Skin of body (tissue), 2 donors: ENCODE measurements around the gene NEDD4L. TPM values are rescaled to one million over a fixed set of nuclear protein-coding genes. Genes with fewer than 3 reads are reported as not detected.
"Not testable (repeated sequence)": the region's sequence is repeated elsewhere in the genome, so short reads cannot be mapped to it uniquely, and the experiment has no call there.

ENCODE experiments used
- DNase-seq: peaks from one replicate; lab custom pipeline; 2025; lab: John Stamatoyannopoulos, UW
- total RNA-seq: library from RNA; depleted of rRNA; stranded (reverse); fragments of >200 nt; gene quantifications from one replicate; pipeline ENCODE4 v1.2.3, GENCODE V29; 2014

The NEDD4L gene
- total RNA-seq, 1 donor from 2014 or later, result 40.1 TPM

DNA sequence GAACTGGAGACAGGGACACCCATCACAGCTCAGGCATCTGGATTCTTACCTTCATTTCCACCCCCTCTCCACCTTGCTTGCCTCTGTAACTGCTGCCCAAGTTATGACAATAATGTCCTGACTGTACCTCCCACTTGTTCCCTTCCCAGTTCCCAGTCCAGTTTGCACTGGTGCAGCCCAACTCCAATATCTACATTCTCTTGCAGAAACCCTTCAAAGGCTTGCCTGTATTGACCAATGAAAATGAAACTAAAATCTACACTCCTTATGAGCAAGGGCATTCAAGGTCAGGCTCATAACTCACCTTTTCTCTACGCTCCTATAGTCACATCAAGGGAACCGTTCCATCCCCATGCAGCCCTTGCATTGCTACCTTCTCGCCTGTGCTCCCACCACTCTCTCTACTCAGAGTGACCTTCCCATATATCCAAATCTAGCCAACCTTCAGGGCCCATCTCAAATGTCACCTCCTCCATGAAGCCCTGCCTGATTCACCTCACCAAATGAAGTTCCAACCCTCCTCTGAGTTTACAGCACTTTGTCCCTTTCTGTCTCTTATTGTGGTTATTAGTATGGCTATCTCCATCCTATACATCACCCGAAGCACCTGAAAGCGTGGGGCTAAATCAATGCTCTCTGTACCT is 365.9 kb downstream of the NEDD4L start:
- DNase-seq, result no peak

DNA sequence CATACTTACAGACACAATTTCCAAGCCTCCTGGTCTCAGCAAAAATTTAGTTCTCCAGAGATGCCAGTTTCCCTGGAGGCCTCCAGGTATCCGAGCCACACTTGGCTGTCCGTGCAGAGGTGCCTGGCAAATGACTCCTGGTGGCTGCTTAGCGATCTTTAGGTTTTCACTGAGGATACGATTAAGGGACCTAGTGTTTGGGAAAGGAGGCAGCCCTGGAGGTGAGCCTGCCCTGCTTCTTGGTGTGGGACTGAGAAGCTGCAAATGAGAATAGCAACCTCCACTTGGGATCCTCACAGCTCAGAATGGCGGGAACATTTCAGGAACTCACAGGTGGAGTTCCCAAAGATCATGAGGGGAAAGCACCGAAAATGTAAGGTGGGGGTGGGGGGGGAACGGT is 367.3 kb downstream of the NEDD4L start:
- no peak for DNase-seq

- DNase-seq, result no peak
Measured at GRCh38 chr18:58412844-58413666, 369.0 kb downstream of the NEDD4L start.

- no peak for DNase-seq
Measured at GRCh38 chr18:58413667-58414628, 369.9 kb downstream of the NEDD4L start.

- DNase-seq, result no peak
Measured at GRCh38 chr18:58416014-58416703, 372.1 kb downstream of the NEDD4L start.

DNA sequence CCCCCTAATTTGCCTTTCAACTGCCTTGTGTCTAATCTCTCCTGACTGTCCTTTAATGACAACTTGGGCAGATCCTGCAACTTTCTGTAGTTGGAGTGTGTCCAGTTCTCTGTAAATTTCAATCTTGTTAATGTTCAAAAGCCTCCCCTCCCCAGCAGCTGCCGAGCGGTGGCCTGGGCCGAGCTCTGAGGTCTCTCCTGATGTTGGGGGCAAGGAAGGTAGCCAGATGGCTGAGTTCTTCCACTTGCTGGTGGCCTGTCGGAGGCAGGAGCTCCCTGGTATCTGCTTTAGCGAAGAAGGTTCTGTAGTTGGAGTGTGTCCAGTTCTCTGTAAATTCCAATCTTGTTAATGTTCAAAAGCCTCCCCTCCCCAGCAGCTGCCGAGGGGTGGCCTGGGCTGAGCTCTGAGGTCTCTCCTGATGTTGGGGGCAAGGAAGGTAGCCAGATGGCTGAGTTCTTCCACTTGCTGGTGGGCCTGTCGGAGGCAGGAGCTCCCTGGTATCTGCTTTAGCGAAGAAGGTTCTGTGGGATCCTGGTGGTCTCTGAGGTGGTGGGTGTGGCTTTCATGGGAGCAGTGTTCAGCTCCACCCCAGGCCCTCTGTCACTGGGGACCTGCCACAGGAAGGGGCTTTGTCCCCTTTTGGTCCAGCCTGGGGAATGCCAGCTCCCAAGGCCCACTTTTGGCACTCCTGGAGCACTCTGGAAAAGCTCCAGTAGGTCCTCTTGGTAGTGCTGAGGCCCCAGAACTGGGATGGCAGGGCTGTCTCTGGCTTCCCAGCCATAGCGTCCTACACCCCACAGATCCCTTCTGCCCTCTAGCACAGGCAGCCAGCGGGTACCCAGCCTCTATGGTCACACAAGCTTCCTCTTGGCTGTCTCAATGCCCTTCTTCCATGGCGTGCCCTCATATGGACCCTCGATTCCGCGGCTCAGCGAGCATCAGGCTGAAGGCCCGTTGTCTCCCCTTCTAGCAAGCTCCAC is 373.0 kb downstream of the NEDD4L start:
- DNase-seq, result no peak

DNA sequence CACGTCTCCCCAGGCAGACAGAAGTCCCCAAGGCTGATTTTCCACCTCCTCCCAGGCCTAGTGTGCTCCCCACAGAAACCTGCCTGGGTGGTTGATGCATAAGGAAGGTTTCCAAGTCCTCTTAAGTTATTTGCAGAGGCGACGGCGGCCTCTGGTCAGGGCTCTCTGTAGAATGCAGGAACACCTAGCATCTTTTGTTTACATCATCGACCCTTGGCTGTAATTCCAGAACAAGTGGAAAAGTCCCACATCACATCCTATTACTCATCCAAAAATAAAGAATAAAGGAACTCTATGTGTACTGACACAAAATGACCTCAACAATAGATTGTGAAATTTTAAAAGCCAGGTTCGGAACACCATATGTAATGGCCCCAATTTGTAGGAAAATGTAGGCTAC is 373.7 kb downstream of the NEDD4L start:
- DNase-seq, result no peak

DNA sequence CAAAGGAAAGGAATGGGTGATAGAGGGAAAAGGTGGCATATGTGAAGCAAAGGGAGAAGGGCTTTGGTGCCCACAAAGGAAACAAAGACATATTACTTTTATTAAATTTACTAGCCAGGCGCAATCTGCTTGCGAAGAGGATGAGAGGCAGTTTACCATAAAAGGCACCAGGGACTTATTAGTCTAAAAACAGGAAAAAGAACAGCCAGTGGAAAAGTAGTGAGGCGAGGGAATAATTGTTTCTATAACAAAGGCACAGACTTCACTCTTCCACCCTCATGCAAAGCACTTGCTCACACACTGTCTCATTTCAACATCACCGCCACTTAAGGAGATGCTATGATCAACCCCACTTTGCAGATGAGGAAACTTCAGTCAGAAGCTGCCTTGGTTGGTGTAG is 374.3 kb downstream of the NEDD4L start:
- DNase-seq, result no peak

DNA sequence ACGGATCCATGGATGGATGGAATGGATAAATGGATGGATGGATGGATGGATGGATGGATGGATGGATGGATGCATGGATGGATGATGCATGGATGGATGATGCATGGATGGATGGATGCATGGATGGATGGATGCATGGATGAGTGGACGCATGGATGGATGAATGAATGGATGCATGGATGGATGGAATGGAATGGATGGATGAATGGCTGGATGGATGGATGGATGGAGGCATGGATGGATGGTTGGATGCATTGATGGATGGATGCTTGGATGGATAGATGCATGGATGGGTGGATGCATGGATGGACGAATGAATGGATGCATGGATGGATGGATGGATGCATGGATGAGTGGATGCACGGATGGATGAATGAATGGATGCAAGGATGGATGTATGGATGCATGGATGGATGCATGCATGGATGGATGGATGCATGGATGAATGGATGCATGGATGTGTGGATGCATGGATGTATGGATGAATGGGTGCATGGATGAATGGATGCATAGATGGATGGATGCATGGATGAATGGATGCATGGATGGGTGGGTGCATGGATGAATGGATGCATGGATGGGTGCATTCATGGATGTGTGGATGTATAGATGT is 375.7 kb downstream of the NEDD4L start:
- DNase-seq, result no peak

DNA sequence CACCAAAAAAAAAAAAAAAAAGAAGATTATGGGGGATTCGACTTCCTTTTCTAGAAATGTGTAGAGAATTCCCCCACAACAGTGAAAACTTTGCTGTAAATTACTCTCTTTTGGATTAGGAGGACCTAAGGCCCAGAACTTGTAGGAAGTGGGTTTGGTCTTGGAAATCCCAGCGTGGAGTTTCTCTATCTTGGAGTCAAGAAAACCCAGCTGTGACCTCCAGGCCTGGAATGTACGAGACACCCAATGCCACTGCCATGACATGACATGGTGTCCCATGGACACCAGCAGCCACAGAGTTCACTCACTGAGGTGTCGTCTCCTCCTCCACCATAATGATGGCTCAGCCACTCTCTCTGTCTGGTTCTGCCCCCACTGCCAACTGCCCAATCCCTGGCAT is 382.6 kb downstream of the NEDD4L start:
- no peak for DNase-seq

- no peak for DNase-seq
Measured at GRCh38 chr18:58427321-58427720, 383.3 kb downstream of the NEDD4L start.

GRCh38 chr18:58429442-58429841 is 385.4 kb downstream of the NEDD4L start:
- DNase-seq, result no peak

GRCh38 chr18:58431215-58431614 is 387.2 kb downstream of the NEDD4L start:
- no peak for DNase-seq

- DNase-seq, result no peak
Measured at GRCh38 chr18:58432050-58432727, 388.2 kb downstream of the NEDD4L start.

GRCh38 chr18:58435221-58436005 is 391.4 kb downstream of the NEDD4L start:
- not testable (repeated sequence) for DNase-seq

DNA sequence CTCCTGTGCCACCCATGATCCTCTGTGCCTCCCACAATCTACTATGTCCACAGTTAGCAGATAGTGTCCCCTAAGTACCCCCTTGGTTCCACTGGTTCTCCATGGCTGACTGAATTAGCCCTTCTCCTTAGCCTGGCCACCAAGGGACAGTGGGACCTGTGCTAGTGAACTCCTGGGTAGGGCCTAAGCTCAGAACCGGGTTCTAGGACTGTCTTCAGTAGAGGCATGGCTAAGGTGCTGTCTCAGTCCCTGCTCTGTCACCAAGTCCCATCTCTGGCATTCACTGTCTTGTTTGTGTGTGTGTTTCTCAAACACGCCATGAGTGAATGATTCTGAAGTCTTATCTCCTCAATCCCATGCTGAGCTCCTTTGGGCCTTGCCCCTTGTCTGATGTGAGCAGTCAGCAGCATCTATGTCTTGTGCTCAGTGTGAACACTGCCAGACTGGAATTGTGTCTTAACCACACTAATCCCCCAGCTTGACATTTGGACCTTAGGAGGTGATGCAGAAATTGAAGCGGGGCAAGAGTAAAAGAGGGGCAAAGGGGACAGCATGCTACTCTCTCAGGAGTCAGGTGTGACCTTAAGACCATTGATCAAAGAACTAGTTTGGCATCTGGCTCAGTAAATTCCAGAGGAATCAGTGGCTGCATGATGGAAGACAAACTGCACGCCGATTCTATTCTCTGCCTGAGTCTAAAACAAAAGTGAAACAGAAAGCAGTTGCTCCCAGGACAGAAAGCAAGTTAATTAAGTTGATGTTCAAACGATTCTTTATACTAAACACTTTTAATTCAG is 394.3 kb downstream of the NEDD4L start:
- no peak for DNase-seq

- DNase-seq, result no peak
Measured at GRCh38 chr18:58438958-58439300, 394.9 kb downstream of the NEDD4L start.
